Stimulated activated CD8-positive, alpha-beta memory T cell treated with anti-CD3 and anti-CD28 coated beads, Interleukin-4, amount 100 ng/mL, for 1 hour (primary cell): ENCODE data around the gene MTTP.

Experiments used
- DNase-seq, 2 donors: peaks; one replicate each; pipeline ENCODE4 v3.0.0-alpha.2; 2020; ENCODE audit warnings: low read depth in 2 of 2, low spot score in 1 of 2

MTTP gene

DNA sequence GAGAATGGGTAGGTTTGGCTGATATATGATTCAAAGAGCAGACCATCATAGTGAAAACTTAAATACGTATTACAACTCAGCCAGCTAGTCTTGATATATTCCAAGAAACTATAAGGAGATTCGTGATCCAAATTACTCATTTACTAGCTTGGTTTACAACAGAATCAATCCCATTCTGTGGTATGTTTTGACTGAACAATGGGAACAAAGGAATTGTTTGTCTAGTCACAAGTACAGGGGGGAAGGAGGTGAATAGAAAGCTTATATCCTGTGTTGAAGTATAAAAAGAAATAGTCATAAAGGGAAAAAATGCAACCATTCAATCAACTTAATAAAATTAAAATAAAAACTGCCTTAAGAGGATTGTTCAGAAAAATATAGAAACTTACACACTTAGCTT lies 66.1 kb downstream of the MTTP start:
- DNase-seq, result no peak

DNA sequence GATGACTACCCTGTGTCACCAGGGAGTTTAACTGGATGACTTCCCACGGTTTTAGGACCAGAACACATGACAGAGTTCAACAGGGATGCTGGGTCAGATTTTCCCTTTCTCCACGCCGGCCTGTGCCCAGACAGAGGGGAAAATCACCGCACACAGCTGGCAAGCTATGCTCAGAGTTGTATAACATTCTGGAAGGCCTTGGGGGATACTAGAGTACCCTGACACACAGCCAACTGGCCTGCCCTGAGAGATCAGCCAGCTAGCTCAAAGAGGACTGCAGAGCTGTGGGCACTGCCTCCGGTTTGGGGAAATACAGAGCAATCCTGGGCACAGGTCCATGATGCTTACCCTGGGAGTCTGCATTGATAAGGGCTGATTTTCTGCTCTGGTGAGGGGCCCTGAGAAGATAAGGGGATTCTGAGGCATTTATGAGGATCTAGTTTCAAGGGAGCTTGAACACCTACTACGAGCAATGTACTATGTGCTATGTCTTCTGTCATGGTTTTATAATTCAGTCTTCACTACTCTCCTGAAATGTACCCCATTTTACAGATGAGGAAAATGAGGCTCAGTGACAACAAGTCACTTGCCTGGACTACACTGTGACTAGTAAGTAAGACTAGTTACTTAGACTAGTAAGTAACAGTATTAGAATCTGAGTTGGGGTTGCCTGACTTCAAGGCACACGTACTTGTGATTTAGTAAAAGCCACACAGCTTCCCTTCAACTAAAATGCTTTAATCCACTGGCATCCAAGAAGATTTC lies 68.3 kb downstream of the MTTP start:
- DNase-seq, result no peak

DNA sequence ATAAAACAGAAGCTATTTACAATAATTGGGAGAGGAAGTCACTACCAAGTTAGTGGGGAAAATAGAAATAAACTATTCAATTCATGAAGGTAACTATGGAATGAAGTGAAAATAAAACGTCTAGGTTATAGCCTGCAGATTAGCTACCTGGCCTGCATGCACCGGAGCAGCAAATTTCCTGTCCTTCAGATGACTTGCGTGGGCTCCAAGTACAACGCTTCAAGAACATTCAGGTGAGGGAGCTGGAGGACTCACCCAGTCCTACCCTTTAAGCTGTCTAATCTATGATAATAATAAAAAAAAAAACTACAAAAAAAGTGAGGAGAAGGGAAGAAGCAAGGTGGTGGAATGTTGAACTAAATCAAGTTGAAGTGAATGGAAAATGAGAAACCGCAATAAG lies 69.8 kb downstream of the MTTP start:
- DNase-seq, result no peak

DNA sequence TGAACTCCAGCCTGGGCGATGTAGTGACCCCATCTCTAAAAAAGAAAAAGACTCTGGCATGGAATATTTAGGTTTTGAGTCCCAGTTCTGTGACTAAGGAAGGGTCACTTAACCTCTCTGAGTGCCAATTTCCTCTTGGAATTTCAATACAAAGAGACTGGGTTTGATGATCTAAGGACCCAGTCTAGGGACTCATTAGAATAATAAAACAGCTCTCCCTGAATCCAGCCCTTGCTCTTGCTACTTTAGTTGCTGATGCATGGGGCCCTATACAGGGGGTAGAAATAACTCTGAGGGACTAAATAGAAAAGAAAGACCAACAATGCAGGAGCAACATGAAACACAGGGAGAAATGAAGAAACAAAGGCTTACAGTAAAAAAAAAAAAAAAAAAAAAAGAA lies 70.4 kb downstream of the MTTP start:
- no peak for DNase-seq

DNA sequence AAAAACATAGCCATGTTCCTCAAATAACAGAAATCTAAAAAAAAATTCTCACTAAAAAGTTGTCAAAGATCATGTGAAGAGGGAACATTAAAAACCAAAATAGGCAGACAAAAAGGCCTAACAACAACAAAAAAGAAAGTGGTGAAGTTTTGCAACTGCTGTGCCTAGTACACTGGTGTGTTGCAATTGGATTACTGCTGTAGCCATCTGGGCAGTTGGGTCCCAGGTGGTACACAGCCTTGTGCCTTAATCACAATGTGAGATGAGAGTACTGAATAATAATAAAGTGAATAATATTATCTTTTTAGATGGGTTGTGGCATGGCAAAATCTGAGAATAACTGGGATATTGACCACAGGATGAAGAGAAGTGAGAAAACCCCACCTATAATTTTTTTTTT lies 71.0 kb downstream of the MTTP start:
- DNase-seq, result no peak

DNA sequence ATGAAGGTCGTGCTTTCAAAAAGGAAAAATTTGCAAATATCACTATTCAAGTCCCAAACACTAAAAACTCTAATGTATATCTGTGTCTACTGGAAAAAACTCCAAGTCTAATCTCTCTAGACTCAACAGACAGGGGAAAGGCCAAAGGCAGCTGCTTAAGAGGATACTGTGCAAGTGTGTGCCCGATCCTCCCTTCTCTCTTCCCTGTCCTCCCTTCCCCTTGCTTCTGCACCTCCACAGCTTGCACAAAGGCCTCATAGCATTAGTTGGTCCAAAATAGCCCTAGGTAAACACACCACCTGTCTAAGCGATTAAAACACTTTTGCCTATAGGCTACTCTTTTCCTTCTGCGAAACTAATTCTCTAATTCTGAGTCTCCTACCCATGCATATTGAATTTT lies 72.4 kb downstream of the MTTP start:
- DNase-seq, result no peak

DNA sequence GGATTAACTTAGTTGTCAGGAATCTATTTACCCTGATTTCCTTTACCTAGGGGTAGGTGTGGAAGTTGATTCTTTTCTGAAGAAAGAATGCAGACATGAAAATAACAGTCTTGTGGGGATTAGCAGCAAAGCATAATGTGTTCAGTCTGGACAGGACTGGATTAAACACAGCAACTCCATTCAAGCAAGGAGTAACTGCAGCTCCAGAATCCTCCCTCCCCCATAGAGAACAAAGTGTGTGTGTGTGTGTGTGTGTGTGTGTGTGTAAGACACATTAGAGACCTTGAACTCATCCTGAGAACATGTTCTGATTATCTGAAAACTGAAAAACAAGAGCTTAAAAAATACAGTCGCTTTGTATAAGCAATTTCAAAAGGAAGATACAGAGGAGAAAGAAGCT lies 73.7 kb downstream of the MTTP start:
- DNase-seq, result no peak

DNA sequence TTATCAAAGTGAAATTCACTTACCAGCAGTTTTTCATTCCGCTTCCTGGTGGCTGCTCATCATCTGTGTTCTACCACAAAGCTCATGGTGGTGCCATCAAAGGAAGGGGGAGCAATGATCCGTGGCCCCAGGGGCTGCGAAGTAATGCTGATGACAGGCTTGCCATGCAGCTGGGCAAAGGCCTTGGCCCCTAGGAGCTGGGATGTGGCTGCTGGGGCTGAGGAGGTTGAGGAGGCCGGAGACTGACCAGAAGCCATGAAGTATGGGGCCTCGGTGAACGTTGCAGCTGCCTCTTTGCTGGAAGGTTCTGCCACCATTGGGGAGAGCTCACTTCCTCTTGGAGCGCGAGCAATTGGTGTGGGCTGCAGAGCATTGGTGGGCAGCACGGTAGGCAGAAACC lies 74.6 kb downstream of the MTTP start:
- DNase-seq, result no peak

DNA sequence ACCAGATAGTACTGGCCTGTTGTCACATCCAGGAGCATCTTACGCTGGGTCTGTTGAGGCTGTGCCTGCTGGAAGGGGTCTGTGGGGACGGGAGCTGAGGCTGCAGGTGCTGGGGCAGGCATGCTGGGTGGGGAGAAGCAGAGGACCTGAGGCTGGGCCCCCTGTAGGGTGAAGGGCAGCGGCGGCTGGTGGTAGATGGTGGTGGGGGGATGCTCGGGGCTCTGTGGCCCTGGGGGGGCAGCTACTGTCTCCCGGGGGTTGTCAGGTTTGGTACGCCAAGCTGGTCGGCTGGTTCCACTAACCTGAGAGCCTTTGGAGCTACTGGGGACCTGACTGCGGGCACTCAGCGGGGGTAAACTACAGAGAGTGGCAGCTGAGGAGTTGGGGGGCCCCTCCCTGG lies 75.2 kb downstream of the MTTP start:
- DNase-seq, result no peak

DNA sequence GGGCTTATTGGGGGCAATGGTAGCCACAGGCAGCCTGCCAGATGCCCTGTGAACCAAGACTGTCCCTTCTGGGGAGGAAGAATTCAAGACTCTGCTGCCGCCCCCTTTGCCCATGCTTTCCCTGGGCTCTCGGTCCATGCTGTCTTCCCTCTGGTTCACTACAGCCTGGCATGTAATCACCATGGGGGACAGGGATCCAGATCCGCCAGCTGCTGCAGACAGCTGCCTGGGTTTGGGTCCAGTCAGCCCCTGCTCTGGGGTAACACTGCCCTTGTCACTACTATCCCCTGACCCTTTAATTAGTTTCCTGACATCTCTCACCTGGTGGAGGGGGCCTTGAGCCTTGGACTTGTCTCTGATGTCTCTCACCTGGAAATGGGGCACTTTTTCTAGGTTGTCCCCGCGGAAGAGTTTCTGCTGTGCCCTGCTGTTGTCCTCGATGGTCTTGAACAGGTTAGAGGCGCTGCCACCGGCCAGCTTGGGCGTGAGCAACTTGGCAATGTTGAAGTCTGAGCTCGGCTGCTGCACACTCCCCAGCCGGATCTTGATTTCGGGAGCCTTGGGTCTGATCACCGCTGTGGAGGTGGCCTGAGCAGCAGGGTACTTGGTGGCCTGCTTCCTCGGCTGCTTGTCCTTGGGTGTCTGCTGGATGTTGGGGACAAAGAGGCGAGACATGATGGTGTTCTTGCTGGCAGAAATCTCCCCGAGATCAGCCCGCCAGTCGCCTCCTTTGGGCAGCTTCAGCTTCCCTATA lies 76.6 kb downstream of the MTTP start:
- no peak for DNase-seq

DNA sequence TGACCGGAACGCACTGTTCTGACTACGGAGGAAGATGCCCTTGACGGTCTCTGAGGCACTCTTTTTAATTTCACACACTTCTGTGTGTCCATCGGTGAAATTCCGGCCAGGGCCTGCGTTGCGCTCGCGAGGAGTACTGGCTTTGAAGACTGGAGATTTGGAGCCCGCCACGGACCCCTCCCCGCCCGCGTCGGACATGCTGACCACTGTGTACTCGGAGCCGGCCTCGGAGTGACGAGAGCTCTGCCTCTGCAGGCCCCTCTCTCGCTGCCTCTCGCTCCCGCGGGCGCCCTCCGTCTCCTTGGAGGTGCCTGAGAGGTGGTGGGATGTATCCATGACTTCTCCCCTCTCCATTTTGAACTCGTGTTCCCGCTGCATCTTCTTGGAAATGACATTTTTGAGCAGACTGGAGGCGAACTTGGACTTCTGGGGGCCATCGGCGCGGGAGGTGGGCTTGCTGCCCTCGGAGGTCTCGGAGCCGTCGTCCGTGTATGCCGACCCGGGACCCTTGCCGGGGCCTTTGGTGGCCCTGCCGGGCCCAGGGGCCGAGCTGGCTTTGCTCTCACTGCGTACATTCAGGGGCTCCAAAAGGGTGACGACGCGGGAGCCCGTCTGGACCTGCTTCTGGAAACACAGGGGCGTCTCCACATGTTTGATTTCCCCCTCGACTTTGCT lies 77.3 kb downstream of the MTTP start:
- DNase-seq, result no peak

DNA sequence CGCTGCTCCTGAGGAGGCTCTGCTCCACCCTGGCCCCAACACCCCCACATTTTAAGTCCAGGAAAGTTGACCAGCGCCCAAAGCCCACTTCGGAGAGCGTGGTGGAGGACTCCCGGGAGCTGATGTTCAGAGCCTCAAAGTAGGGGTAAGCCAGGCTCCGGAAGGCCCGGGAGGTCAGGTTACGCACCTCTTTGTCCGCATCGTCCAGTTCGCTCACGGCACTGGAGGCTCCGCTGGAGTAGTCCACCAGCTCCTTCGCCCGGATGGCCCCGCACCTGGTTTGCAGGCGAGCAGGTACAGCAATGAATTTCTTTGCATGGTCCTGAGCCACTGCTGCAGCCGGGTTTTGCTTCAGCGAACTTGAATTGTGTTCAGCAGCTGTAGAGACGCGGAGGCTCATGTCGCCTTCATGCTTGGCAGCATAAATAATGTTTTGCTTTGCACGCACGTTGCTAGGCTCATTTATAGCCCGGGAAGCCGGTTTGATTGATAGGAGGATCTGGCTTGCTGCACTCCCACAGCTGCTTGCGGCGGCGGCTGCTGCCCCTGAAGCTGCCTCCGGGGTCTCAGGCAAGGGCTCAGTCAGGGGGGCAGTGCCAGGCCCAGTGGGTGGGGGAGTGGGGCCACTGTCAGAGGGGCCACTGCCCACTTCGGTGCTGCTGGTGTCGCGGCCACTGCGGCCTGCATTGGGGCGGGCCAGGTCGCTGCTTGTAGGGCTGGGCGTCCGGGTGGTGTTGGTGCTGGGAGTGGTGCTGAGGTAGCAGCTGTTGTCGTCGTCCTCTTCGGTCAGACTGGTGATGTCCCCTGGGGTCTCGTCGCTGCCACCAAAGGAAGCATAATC lies 78.2 kb downstream of the MTTP start:
- no peak for DNase-seq

DNA sequence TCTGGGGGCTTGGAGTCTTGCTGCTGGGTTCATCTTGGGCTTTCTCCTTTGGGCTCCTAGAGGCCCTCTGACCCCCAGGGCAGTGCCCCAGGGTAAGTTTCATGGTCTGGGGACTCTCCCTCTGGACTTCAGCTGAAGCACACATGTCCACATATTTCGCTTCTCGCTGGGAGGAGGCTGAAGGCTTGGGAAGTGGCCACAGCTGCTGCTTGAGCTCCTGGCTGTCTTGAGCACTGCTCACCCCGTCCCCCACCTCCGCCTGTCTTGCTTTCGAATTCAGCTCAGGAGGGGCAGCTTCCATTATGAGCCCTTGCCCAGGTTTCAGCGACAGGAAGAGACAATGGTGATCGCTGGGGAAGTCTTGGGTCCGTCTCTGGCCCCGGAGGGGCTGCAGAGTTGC lies 79.3 kb downstream of the MTTP start:
- DNase-seq, result no peak

DNA sequence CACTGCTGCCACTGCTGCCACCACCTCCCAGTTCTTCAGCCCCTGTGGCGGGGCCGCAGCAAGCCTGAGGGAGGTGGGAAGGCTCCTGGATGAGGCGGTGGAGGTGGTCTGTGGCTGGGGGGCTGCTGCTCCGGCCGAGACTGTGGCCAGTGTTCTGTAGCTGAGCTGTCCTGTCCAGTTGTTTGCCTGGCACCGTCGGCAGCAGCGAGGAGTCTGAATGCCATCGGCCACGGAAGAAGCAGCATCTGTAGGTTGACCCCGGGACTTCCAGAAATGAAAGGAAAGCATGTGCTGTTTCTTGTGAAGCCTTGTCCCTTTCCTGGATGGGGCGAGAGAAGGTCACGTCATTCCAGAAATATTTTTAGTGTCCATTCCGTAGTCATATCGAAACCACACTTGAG lies 79.7 kb downstream of the MTTP start:
- no peak for DNase-seq

DNA sequence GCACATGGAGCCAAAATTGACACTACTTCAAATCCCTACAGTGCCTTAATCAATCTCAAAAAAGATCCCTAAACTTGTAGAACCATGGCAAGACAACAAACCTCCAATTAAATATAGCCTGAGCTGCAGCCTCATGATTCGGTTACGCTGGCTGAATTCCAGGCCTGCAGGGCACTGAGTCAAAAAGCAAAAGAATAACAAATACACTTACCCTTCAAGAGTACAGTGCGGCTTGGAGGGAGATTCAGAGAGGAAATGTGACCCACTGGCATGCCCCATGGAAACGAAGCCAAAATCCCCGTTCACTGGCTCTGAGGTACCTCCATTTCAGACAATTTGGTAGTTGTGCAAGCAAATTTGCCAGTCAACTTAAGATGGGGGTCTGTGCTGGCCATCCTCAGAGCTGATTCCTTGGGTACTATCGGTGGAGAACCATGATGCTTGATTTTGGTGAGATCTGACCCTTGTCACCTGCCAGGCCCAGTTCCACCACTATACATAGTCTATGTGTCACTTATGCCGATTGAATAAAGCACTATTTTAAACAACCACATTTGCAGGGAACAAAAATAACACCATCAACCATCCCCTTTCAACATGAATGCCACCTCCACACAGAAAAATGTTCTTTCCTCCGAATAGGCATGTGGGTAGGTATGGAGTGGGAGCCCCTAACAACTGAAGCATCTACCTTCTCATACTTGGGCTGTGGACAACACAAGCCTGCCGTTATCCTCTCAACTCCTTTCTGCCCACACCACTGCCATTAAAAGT lies 80.9 kb downstream of the MTTP start:
- DNase-seq, result no peak

DNA sequence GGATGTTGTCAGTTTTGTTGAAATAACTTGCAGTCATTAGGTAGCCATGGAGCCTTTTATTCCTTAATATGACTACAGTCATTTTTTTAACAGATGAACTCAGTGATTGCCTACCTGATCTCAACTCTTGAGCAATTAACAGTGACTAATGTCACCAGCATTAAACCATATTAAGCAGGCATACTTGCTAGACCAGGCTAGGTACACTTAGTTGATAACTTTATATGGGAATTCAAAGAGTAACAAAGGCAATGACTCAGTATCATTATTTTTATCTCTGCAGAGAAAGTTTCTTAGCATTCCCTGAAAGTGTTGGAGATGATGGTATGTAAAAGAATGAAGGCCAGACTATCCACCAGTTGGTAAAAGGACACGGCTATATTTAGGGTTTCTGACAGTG lies 83.2 kb downstream of the MTTP start, which contains the start of gene C4orf54:
Gene C4orf54, minus strand, starts transcription at position 31 of the 400 bp plus-strand sequence. CDS start 3,180 bp downstream, outside the sequence.
- no peak for DNase-seq

DNA sequence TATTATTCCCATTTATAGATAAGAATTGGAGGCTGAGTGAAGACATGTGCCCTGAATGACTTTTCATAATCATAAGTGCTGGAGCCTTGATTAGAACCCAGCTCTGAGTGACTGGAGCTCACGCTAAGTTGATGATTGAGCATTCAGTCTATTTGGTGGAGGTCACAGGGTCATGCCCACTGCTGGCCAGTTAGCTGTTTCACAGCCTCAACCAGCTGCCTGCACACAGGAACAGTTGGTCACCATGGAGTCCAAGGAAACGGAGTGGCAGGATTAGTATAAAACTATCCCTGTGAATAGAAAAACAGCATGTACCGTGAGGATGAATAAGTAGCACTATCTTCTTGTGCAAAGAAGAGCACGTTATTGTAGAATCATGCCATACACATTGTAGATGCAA lies 84.0 kb downstream of the MTTP start:
- DNase-seq, result no peak

DNA sequence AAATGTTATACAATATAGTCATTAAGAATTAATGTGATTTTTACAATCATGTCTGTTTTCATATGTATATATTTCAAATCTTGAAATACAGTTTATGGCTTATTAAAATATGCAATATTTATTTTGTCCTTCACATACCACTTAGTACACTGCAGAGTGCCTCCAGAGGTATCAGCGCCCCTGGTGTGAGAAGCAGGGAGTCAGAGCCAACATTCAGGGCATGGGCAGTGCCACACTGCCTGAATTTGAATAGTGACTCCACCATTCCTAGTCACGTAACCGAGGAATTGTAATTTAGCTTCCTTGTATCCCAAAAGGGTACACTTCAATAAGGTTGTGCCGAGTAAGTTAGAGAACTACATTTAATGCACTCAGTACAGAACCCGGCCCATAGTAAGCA lies 87.3 kb downstream of the MTTP start:
- no peak for DNase-seq

DNA sequence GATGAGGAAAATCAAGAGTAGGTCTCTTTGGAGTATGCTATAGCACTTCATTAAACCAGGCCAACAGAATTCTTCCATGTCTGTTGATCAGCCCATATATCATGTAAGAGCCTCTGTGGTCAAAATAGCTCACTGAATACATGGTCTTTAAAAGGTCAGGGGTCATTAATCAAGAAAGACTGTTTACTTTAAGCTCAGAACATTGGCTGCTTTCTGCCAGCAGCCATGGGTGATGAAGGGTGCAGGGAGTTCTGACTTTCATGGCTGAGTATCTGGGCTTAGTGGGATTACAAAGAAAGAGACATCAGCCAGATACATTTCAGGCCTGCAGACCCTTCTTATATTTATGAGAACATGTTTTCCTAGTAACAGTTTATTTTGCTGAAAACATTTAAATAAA lies 90.1 kb downstream of the MTTP start:
- no peak for DNase-seq

DNA sequence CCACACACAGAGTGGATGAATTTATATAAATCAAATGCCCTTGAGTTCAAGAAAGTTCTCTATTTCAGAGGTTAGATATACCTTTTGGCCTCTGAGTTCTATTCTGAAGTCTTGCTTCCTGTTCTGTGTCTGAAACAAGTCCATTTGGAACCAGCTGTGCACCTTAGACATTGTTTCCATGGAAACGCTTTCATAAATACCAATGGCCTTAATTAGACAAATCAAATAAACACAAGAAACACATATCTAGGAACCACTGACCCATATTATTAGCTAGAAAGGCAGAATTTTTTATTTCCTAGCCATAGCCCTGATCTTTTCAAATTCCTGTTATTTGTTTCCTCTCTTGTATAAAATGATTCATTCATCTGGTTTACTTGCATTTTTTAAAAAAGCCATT lies 91.4 kb downstream of the MTTP start:
- no peak for DNase-seq

DNA sequence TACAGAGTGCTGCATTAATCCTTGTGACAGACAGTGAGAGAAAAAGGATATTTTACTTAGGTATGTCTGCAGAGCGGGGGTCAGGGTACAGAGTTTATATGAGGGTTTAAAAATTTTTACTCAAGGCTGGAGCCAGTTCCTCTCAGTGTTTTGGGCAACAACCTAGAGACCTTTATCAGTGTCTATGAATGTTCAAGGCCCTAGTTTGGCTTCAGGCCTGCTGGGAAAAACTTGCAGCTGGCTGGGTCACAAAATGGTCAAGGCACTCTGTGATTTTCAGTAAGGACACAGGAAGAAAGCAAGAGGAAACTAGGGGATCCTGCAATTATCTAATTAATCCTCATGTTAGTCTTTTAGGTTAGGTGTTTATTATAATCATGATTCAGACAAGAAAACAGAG lies 93.8 kb downstream of the MTTP start:
- no peak for DNase-seq
